ENCODE results near the gene PEBP1.

GRCh38 chr12:118107011-118107410 lies 28.9 kb upstream of the PEBP1 start:
- TF ChIP-seq EZH2 (IDR thresholded peaks at IDR 0.05; ENCODE audit: insufficient read depth, poor library complexity, severe bottlenecking) (no peak), EZH2phosphoT487 (IDR thresholded peaks at IDR 0.05; ENCODE audit: insufficient read depth, low read depth) (no peak)
